CD4-positive, alpha-beta T cell treated with Interleukin-1 beta for 1 hour (primary cell): ENCODE measurements around the gene SNX27.
A peak's percentile ranks its signal among the peaks of the same experiment; 100 is the strongest.

ENCODE experiments used
- DNase-seq, 2 donors: peaks; one replicate each; pipeline ENCODE4 v3.0.0-alpha.2; 2020 to 2022

The SNX27 gene

GRCh38 chr1:151706464-151707415, 94.9 kb downstream of the SNX27 start:
- no peak for DNase-seq

- DNase-seq = no peak
Measured at GRCh38 chr1:151707541-151708065, 95.8 kb downstream of the SNX27 start.

- no peak for DNase-seq
Measured at GRCh38 chr1:151708891-151709290, 97.0 kb downstream of the SNX27 start.

GRCh38 chr1:151710187-151710840, 98.5 kb downstream of the SNX27 start:
- DNase-seq = peak; percentile 12 to 29

- DNase-seq = no peak
Measured at GRCh38 chr1:151711044-151711800, 99.4 kb downstream of the SNX27 start.

- no peak for DNase-seq
Measured at GRCh38 chr1:151711951-151712350, 100.1 kb downstream of the SNX27 start.

GRCh38 chr1:151713044-151713443, 101.2 kb downstream of the SNX27 start:
- DNase-seq = no peak

GRCh38 chr1:151713874-151714273, 102.0 kb downstream of the SNX27 start:
- DNase-seq = no peak

- no peak for DNase-seq
Measured at GRCh38 chr1:151714820-151715725, 103.2 kb downstream of the SNX27 start.

GRCh38 chr1:151715726-151716404, 104.0 kb downstream of the SNX27 start:
- DNase-seq = no peak

- no peak for DNase-seq
Measured at GRCh38 chr1:151716405-151716762, 104.5 kb downstream of the SNX27 start.

- DNase-seq = peak; percentile 6 to 25
Measured at GRCh38 chr1:151716771-151717631, 105.2 kb downstream of the SNX27 start, which contains the start of gene CELF3. CELF3 (minus strand) TSS chr1:151716803; CDS start chr1:151716020, 783 bp downstream.

- DNase-seq = no peak
Measured at GRCh38 chr1:151718011-151718431, 106.2 kb downstream of the SNX27 start.

- DNase-seq = no peak
Measured at GRCh38 chr1:151718666-151719065, 106.8 kb downstream of the SNX27 start.

GRCh38 chr1:151720125-151720524, 108.3 kb downstream of the SNX27 start:
- no peak for DNase-seq

- no peak for DNase-seq
Measured at GRCh38 chr1:151720554-151720953, 108.7 kb downstream of the SNX27 start.

- peak; percentile 54 to 58 for DNase-seq
Measured at GRCh38 chr1:151720974-151721787, 109.3 kb downstream of the SNX27 start, which contains the start of gene RIIAD1. RIIAD1 (plus strand) TSS chr1:151721522; CDS start chr1:151721537, 15 bp downstream.

- no peak for DNase-seq
Measured at GRCh38 chr1:151721788-151722510, 110.1 kb downstream of the SNX27 start.
